GM12891 (cell line): ENCODE measurements around the gene F3.

Experiments used
- PAX5 ChIP-seq: IDR thresholded peaks from 2 replicates; pipeline ENCODE4 v1.6.1; 2011; ENCODE audit warnings: low read length, moderate library complexity, mild to moderate bottlenecking; ENCODE audit not compliant: insufficient read depth, severe bottlenecking
- POLR2A ChIP-seq: IDR thresholded peaks from 2 replicates; pipeline ENCODE4 v1.6.1; 2011; ENCODE audit warnings: low read depth, low read length, control low read depth
- POLR2AphosphoS5 ChIP-seq: IDR thresholded peaks from 2 replicates; pipeline ENCODE4 v1.6.1; 2011; ENCODE audit warnings: low read depth, low read length, control low read depth
- SPI1 ChIP-seq: IDR thresholded peaks from 2 replicates; pipeline ENCODE4 v1.6.1; 2011; ENCODE audit warnings: low read depth, low read length, control low read depth
- TAF1 ChIP-seq: IDR thresholded peaks from 2 replicates; pipeline ENCODE4 v1.6.1; 2011; ENCODE audit warnings: low read depth, low read length, control low read depth

DNA sequence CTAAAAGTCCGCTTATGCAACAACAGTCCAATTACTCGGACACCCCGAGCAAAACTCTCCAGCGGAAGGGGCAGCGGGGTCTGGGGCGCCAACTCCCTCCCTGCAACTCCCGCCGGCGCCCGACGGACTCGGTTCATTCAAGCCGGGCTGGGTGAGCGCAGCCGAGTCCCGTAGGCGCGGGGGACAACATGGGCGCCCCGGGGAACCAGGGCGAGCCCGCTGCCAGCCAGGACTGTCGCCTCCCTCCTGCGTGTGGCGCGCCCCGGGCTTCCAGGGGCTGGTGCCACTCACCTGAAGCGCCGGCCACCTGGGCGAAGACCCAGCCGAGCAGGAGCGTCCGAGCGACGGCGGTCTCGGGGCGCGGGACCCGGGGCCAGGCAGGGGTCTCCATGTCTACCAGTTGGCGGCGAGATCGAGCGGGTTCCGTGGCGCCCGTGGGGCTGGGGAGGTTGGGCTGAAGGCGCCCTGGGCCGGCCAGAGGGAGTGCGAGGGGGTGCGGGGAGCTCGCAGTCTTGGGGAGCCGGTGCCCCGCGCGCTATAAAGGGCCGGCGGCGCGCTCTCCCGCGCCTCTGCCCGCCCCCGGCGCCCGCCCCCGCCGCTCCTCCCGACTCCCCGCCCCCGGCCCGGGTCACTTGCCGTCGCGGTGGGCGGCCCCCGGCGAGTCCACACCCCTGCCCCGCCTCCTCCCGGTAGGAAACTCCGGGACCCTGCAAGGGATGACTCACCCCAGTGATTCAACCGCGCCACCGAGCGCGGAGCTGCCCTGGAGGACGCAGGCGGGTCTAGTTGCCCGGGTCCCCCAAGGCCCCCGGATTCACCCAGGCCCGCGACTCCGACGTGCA is at the start of gene F3:
- TF ChIP-seq TAF1, result no peak
- TF ChIP-seq POLR2A, result no peak
- no peak for TF ChIP-seq POLR2AphosphoS5
- TF ChIP-seq SPI1, result no peak
- TF ChIP-seq PAX5, result no peak
